ENCODE measurements around the gene DENND1A. TPM values are rescaled to one million over a fixed set of nuclear protein-coding genes. Genes with fewer than 3 reads are reported as not detected.

DENND1A gene
- total and polyA plus RNA-seq, 4 donors: 7.9 to 22.0 (median 13.9) TPM

DNA sequence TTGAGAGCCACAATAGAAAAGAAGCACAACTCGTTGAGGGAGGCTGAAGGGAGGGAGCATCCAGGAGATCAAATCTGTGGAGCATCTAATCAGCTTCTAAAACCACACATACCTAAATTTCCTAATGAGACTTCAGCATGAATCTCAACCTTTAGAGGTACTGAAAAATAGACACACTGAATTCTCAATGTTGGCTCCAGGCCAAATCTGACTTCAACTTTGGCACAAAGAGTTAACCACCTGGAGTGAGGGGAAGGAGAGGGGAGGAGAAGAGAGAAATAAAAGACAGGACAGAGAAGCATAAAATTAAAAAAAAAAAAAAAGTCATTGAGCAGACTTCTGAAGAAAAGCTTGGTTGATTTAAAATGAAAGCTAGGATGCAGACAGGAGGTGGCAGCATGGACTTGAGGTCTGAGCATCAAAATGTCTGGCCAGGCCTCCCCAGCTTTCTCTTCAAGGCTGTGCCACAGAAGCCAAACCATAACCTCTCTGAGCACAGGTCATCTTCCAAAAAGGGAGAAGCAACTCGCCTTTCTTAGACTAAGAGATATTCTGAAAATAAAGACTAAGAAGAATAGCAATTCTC is 205.6 kb downstream of the DENND1A start:
- Histone ChIP-seq H3K27ac (ENCODE audit: low read depth in 1 of 2, low read length in 2 of 2) (no peak overlapping the region), H3K4me3 (ENCODE audit: low read depth in 1 of 3, low read length in 3 of 3) (no peak overlapping the region), H3K36me3 (ENCODE audit: control insufficient read depth in 4 of 4, insufficient read depth in 3 of 4, low read depth in 1 of 4, low read length in 3 of 4) (no peaks in the 10 kb centered on the region), H3K9ac (ENCODE audit: low read depth in 1 of 2, low read length in 2 of 2) (no peak overlapping the region), H3K27me3 (ENCODE audit: control insufficient read depth in 4 of 4, insufficient read depth in 4 of 4, low read length in 3 of 4) (no peaks in the 10 kb centered on the region), H3K4me1 (ENCODE audit: control insufficient read depth in 4 of 4, insufficient read depth in 4 of 4, low read length in 3 of 4) (peaks cover 0 to 15% (median 7%) of the 10 kb centered on the region in 4 donors), H3K9me3 (ENCODE audit: control insufficient read depth in 4 of 4, low read length in 3 of 4) (peaks cover 0 to 3% (median 0%) of the 10 kb centered on the region in 4 donors)
- DNase-seq (ENCODE audit: low spot score): no peak
- TF ChIP-seq RAD21 (IDR thresholded peaks at IDR 0.05) (peak; percentile 81 to 83), GABPA (IDR thresholded peaks at IDR 0.05 in 1 of 2, conservative IDR thresholded peaks at IDR 0.05 in 1 of 2) (no peak)
- TF ChIP-seq, protein P1, sequence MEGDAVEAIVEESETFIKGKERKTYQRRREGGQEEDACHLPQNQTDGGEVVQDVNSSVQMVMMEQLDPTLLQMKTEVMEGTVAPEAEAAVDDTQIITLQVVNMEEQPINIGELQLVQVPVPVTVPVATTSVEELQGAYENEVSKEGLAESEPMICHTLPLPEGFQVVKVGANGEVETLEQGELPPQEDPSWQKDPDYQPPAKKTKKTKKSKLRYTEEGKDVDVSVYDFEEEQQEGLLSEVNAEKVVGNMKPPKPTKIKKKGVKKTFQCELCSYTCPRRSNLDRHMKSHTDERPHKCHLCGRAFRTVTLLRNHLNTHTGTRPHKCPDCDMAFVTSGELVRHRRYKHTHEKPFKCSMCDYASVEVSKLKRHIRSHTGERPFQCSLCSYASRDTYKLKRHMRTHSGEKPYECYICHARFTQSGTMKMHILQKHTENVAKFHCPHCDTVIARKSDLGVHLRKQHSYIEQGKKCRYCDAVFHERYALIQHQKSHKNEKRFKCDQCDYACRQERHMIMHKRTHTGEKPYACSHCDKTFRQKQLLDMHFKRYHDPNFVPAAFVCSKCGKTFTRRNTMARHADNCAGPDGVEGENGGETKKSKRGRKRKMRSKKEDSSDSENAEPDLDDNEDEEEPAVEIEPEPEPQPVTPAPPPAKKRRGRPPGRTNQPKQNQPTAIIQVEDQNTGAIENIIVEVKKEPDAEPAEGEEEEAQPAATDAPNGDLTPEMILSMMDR (IDR thresholded peaks at IDR 0.05; ENCODE audit: low read depth, low read length, missing input control): peak; percentile 41
- 90% methylated on average over 2 of the region's 2 CpGs for WGBS

DNA sequence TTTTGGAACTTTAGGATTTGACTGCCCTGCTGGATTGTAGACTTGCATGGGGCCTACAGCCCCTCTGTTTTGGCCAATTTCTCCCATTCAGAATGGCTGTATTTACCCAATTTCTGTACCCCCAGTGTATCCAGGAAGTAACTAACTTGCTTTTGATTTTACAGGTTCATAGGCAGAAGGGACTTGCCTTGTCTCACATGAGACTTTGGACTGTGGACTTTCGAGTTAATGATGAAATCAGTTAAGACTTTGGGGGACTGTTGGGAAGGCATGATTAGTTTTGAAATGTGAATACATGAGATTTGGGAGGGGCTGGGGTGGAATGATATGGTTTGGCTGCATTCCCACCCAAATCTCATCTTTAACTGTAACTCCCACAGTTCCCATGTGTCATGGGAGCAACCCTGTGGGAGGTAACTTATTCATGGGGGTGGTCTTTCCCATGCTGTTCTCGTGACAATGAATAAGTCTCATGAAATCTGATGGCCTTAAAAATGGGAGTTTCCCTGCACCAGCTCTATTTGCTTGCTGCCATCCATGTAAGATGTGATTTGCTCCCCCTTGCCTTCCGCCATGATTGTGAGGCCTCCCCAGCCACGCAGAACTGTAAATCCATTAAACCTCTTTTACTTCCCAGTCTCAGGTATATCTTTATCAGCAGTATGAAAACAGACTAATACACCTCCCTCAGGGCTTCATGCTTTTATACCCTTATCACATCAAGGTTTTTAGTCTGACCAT is 206.6 kb downstream of the DENND1A start:
- Histone ChIP-seq H3K4me1 (ENCODE audit: control insufficient read depth in 4 of 4, insufficient read depth in 4 of 4, low read length in 3 of 4) (peaks cover 0 to 15% (median 7%) of the 10 kb centered on the region in 4 donors), H3K27ac (ENCODE audit: low read depth in 1 of 2, low read length in 2 of 2) (no peak overlapping the region), H3K9ac (ENCODE audit: low read depth in 1 of 2, low read length in 2 of 2) (no peak overlapping the region), H3K36me3 (ENCODE audit: control insufficient read depth in 4 of 4, insufficient read depth in 3 of 4, low read depth in 1 of 4, low read length in 3 of 4) (no peaks in the 10 kb centered on the region), H3K27me3 (ENCODE audit: control insufficient read depth in 4 of 4, insufficient read depth in 4 of 4, low read length in 3 of 4) (no peaks in the 10 kb centered on the region), H3K9me3 (ENCODE audit: control insufficient read depth in 4 of 4, low read length in 3 of 4) (peaks cover 0 to 3% (median 0%) of the 10 kb centered on the region in 4 donors), H3K4me3 (ENCODE audit: low read depth in 1 of 3, low read length in 3 of 3) (no peak overlapping the region)
- WGBS: 84% methylated on average over 4 of the region's 4 CpGs
- DNase-seq (ENCODE audit: low spot score): no peak
- TF ChIP-seq FOXA1 (IDR thresholded peaks at IDR 0.05) (no peak), GABPA (IDR thresholded peaks at IDR 0.05 in 1 of 2, conservative IDR thresholded peaks at IDR 0.05 in 1 of 2) (no peak), RAD21 (IDR thresholded peaks at IDR 0.05) (peak in 1 of 2 donors; percentile 27), RXRA (IDR thresholded peaks at IDR 0.05) (peak; percentile 35 to 52), TAF1 (conservative IDR thresholded peaks at IDR 0.05) (no peak), HNF4G (IDR thresholded peaks at IDR 0.05) (peak; percentile 82), JUND (IDR thresholded peaks at IDR 0.05) (no peak), FOXA2 (IDR thresholded peaks at IDR 0.05) (no peak), YY1 (IDR thresholded peaks at IDR 0.05) (no peak), NR2F2 (IDR thresholded peaks at IDR 0.05) (no peak), HNF4A (conservative IDR thresholded peaks at IDR 0.05) (peak; percentile 91 to 94), EGR1 (IDR thresholded peaks at IDR 0.05; ENCODE audit: low read depth in 2 of 2) (no peak), SP1 (IDR thresholded peaks at IDR 0.05) (peak; percentile 45)
- TF ChIP-seq, protein P2, sequence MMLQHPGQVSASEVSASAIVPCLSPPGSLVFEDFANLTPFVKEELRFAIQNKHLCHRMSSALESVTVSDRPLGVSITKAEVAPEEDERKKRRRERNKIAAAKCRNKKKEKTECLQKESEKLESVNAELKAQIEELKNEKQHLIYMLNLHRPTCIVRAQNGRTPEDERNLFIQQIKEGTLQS (IDR thresholded peaks at IDR 0.05): no peak
- TF ChIP-seq, protein P1 (IDR thresholded peaks at IDR 0.05; ENCODE audit: low read depth, low read length, missing input control): no peak
- TF ChIP-seq, protein P3, sequence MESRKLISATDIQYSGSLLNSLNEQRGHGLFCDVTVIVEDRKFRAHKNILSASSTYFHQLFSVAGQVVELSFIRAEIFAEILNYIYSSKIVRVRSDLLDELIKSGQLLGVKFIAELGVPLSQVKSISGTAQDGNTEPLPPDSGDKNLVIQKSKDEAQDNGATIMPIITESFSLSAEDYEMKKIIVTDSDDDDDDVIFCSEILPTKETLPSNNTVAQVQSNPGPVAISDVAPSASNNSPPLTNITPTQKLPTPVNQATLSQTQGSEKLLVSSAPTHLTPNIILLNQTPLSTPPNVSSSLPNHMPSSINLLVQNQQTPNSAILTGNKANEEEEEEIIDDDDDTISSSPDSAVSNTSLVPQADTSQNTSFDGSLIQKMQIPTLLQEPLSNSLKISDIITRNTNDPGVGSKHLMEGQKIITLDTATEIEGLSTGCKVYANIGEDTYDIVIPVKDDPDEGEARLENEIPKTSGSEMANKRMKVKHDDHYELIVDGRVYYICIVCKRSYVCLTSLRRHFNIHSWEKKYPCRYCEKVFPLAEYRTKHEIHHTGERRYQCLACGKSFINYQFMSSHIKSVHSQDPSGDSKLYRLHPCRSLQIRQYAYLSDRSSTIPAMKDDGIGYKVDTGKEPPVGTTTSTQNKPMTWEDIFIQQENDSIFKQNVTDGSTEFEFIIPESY (IDR thresholded peaks at IDR 0.05): no peak
- TF ChIP-seq, protein P4, sequence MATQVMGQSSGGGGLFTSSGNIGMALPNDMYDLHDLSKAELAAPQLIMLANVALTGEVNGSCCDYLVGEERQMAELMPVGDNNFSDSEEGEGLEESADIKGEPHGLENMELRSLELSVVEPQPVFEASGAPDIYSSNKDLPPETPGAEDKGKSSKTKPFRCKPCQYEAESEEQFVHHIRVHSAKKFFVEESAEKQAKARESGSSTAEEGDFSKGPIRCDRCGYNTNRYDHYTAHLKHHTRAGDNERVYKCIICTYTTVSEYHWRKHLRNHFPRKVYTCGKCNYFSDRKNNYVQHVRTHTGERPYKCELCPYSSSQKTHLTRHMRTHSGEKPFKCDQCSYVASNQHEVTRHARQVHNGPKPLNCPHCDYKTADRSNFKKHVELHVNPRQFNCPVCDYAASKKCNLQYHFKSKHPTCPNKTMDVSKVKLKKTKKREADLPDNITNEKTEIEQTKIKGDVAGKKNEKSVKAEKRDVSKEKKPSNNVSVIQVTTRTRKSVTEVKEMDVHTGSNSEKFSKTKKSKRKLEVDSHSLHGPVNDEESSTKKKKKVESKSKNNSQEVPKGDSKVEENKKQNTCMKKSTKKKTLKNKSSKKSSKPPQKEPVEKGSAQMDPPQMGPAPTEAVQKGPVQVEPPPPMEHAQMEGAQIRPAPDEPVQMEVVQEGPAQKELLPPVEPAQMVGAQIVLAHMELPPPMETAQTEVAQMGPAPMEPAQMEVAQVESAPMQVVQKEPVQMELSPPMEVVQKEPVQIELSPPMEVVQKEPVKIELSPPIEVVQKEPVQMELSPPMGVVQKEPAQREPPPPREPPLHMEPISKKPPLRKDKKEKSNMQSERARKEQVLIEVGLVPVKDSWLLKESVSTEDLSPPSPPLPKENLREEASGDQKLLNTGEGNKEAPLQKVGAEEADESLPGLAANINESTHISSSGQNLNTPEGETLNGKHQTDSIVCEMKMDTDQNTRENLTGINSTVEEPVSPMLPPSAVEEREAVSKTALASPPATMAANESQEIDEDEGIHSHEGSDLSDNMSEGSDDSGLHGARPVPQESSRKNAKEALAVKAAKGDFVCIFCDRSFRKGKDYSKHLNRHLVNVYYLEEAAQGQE (IDR thresholded peaks at IDR 0.05): no peak
- TF ChIP-seq, protein P5, sequence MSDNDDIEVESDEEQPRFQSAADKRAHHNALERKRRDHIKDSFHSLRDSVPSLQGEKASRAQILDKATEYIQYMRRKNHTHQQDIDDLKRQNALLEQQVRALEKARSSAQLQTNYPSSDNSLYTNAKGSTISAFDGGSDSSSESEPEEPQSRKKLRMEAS (IDR thresholded peaks at IDR 0.05): peak; percentile 21
